ENCODE data around the gene DAND5. TPM values are rescaled to one million over a fixed set of nuclear protein-coding genes. Genes with fewer than 3 reads are reported as not detected.

DAND5 gene
- total and polyA plus RNA-seq, 2 of the 13 experiments (the other 11 are each of a cell fraction or from before 2014, with no cell fraction given) = 0.04 TPM; not detected in 1

- TF ChIP-seq POLR2A (IDR thresholded peaks at IDR 0.05; ENCODE audit: insufficient read depth in 1 of 2, low read depth in 2 of 2, low read length in 2 of 2) (peak; percentile 78 to 90), NFE2L1 (CRISPR knock-in tag; IDR thresholded peaks at IDR 0.05; ENCODE audit: borderline replicate concordance) (peak; percentile 75; the same call in 1 of the 2 replicates), ZNF773 (CRISPR knock-in tag; IDR thresholded peaks at IDR 0.05; ENCODE audit: borderline replicate concordance) (peak; percentile 72; the same call in 1 of the 2 replicates), CEBPB (IDR thresholded peaks at IDR 0.05; ENCODE audit: borderline replicate concordance, low read depth, low read length) (peak; percentile 4; the same call in 1 of the 2 replicates), CSRNP1 (CRISPR knock-in tag; IDR thresholded peaks at IDR 0.05) (no peak; the same call in 1 of the 2 replicates), ZSCAN25 (CRISPR knock-in tag; IDR thresholded peaks at IDR 0.05) (peak; percentile 45), ISL2 (CRISPR knock-in tag; IDR thresholded peaks at IDR 0.05) (peak; percentile 75), CBX1 (IDR thresholded peaks at IDR 0.05; ENCODE audit: low read depth) (peak; percentile 82), ZNF33A (CRISPR knock-in tag; IDR thresholded peaks at IDR 0.05; ENCODE audit: borderline replicate concordance) (peak; percentile 61; the same call in 1 of the 2 replicates), ZSCAN21 (CRISPR knock-in tag; IDR thresholded peaks at IDR 0.05; ENCODE audit: borderline replicate concordance) (peak; percentile 48; the same call in 1 of the 2 replicates), SP1 (IDR thresholded peaks at IDR 0.05) (no peak), SP1 (CRISPR knock-in tag; IDR thresholded peaks at IDR 0.05) (peak; percentile 84; the same call in 1 of the 2 replicates), ATF2 (CRISPR knock-in tag; IDR thresholded peaks at IDR 0.05) (peak; percentile 97), ZKSCAN8 (CRISPR knock-in tag; IDR thresholded peaks at IDR 0.05; ENCODE audit: borderline replicate concordance) (peak; percentile 40; the same call in 1 of the 2 replicates), ZFP36L2 (CRISPR knock-in tag; IDR thresholded peaks at IDR 0.05) (no peak), THYN1 (CRISPR knock-in tag; IDR thresholded peaks at IDR 0.05; ENCODE audit: borderline replicate concordance, low read depth) (no peak), POGZ (CRISPR knock-in tag; IDR thresholded peaks at IDR 0.05) (peak; percentile 80), ZNF691 (CRISPR knock-in tag; IDR thresholded peaks at IDR 0.05; ENCODE audit: borderline replicate concordance, low read depth) (peak; percentile 76), GZF1 (CRISPR knock-in tag; IDR thresholded peaks at IDR 0.05) (0 out of 2 replicates have a peak, but pooled peaks have one; percentile 62), NONO (IDR thresholded peaks at IDR 0.05) (no peak), NONO (CRISPR knock-in tag; conservative IDR thresholded peaks at IDR 0.05) (peak; percentile 83), ARHGAP35 (CRISPR knock-in tag; IDR thresholded peaks at IDR 0.05; ENCODE audit: borderline replicate concordance) (peak; percentile 79; the same call in 1 of the 2 replicates)
- TF ChIP-seq, protein P1, sequence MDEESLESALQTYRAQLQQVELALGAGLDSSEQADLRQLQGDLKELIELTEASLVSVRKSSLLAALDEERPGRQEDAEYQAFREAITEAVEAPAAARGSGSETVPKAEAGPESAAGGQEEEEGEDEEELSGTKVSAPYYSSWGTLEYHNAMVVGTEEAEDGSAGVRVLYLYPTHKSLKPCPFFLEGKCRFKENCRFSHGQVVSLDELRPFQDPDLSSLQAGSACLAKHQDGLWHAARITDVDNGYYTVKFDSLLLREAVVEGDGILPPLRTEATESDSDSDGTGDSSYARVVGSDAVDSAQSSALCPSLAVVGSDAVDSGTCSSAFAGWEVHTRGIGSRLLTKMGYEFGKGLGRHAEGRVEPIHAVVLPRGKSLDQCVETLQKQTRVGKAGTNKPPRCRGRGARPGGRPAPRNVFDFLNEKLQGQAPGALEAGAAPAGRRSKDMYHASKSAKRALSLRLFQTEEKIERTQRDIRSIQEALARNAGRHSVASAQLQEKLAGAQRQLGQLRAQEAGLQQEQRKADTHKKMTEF (CRISPR knock-in tag; IDR thresholded peaks at IDR 0.05) = peak; percentile 90
Observed at GRCh38 chr19:12945479-12946091, 23.8 kb upstream of the DAND5 start, which contains the start of gene RAD23A (continued).

Measured in HepG2 (cell line).